A549 (cell line): ENCODE data around the gene APRT.

Experiments used
- RAD21 ChIP-seq, 2 experiments: fragments of >200 bp in 1 of 2; sonication (Bioruptor Twin) in 1 of 2; formaldehyde crosslinking in 1 of 2; IDR thresholded peaks in 1 of 2; conservative IDR thresholded peaks in 1 of 2; 2 replicates in 1 of 2; 3 replicates in 1 of 2; pipeline ENCODE4 v1.6.1; 2012 to 2018; ENCODE audit warnings: inconsistent platforms in 1 of 2
- TF ChIP-seq, protein P1 (sequence below): fragments of >200 bp; sonication (Bioruptor Twin); formaldehyde crosslinking; IDR thresholded peaks from 3 replicates; pipeline ENCODE4 v1.5.1; 2016

DNA sequence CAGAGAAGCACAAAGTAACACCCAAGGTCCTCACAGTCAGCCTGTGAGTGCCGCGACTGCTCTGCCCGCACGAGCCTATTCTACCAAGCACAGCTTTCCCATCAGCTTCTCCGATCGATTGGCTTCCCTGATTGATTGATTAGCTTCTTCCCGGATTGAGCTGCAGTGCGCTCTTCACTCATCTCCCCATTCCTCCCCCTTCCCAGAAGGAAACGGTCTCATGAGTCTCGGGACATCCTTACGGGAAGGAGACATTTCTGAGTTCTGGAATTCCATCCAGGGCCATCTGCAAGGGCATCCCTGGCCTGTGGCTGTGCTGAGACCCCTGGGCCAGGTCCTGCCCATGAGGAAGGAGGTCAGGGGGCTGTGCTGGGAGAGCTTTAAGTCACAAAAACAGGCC lies 44.8 kb downstream of the APRT start:
- TF ChIP-seq, protein P1, sequence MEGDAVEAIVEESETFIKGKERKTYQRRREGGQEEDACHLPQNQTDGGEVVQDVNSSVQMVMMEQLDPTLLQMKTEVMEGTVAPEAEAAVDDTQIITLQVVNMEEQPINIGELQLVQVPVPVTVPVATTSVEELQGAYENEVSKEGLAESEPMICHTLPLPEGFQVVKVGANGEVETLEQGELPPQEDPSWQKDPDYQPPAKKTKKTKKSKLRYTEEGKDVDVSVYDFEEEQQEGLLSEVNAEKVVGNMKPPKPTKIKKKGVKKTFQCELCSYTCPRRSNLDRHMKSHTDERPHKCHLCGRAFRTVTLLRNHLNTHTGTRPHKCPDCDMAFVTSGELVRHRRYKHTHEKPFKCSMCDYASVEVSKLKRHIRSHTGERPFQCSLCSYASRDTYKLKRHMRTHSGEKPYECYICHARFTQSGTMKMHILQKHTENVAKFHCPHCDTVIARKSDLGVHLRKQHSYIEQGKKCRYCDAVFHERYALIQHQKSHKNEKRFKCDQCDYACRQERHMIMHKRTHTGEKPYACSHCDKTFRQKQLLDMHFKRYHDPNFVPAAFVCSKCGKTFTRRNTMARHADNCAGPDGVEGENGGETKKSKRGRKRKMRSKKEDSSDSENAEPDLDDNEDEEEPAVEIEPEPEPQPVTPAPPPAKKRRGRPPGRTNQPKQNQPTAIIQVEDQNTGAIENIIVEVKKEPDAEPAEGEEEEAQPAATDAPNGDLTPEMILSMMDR: no peak
- TF ChIP-seq RAD21 (conservative IDR thresholded peaks at IDR 0.05 in 1 of 2, IDR thresholded peaks at IDR 0.05 in 1 of 2): no peak
